Adrenal gland (tissue), 12 donors: Measurements from ENCODE around the gene MAP3K15. TPM values are rescaled to one million over a fixed set of nuclear protein-coding genes. Genes with fewer than 3 reads are reported as not detected.
"Not testable (repeated sequence)": the region's sequence is repeated elsewhere in the genome, so short reads cannot be mapped to it uniquely, and the experiment has no call there.

ENCODE experiments used
- DNase-seq, 7 donors: peaks; one replicate each; pipeline ENCODE4 v3.0.0-alpha.2; 2019 to 2020
- H3K27ac ChIP-seq, 5 donors: fragments of 200-600 bp; sonication (generic) in 4 of 5; 1 replicate in 3 of 5; 2 replicates in 2 of 5; pipeline versions ENCODE4 v1.5.1 to v1.8.0; 2016 to 2020; ENCODE audit warnings: mild to moderate bottlenecking in 1 of 5
- H3K27me3 ChIP-seq: fragments of 200-600 bp; 2 replicates; pipeline ENCODE4 v1.8.0; 2021
- H3K36me3 ChIP-seq, 2 donors: fragments of 200-600 bp; replicated peaks in 1 of 2; 1 replicate in 1 of 2; 2 replicates in 1 of 2; pipeline versions ENCODE4 v1.5.1 to v1.8.0; 2018 to 2022
- H3K4me1 ChIP-seq, 2 donors: fragments of 200-600 bp; replicated peaks in 1 of 2; 1 replicate in 1 of 2; 2 replicates in 1 of 2; pipeline versions ENCODE4 v1.5.1 to v1.8.0; 2018 to 2021
- H3K4me3 ChIP-seq, 4 donors: fragments of 200-600 bp; sonication (generic) in 3 of 4; one replicate each; pipeline ENCODE4 v1.5.1; 2016 to 2018
- H3K9me3 ChIP-seq, 3 donors: fragments of 200-600 bp; sonication (generic) in 1 of 3; replicated peaks in 1 of 3; 1 replicate in 2 of 3; 2 replicates in 1 of 3; pipeline versions ENCODE4 v1.5.1 to v1.8.0; 2016 to 2021
- POLR2A ChIP-seq, 2 donors: fragments of 450-650 bp; IDR thresholded peaks; one replicate each; pipeline ENCODE4 v1.6.1; 2017; ENCODE audit warnings: antibody characterized with exemption in 2 of 2, mild to moderate bottlenecking in 2 of 2, moderate library complexity in 1 of 2
- WGBS, 4 donors: extraction: QIAGEN DNeasy Blood & Tissue Kit in 2 of 4; methylation state at CpG; one replicate each; pipeline versions ENCODE4 v1.1.5 to v1.1.7; 2013 to 2017; 5-methylcytosine and 5-hydroxymethylcytosine counted together
- intact Hi-C, 2 donors: fragments of 100-400 bp; cut with DNase I; formaldehyde crosslinking; loops; one replicate each; pipeline versions ENCODE4 v1.14.1 to v1.15.0; 2022 to 2023
- polyA plus RNA-seq, 3 donors: library from polyadenylated mRNA; stranded (reverse); fragments of 200-250 nt in 2 of 3; fragments of 350-450 nt in 1 of 3; fragmentation: Illumina TruSeq in 1 of 3; extraction: RNeasy Lipid Tissue Mini Kit (QIAGEN cat#74804) in 1 of 3; gene quantifications; one replicate each; pipeline ENCODE4 v1.2.3, GENCODE V29; 2013 to 2014
- total RNA-seq, 9 donors: library from RNA; depleted of rRNA in 4 of 9; stranded (reverse); fragments of >200 nt in 4 of 9; fragments of 120-200 nt in 1 of 9; fragmentation: NEBNext Ultra II Directional in 1 of 9; extraction: Animal tissue kit (Norgen Biotek cat#: 25700) in 1 of 9; gene quantifications; one replicate each; pipeline versions ENCODE4 v1.1.0 to v1.2.4, GENCODE V29; 2013 to 2023
- TF ChIP-seq, protein P1 (sequence below), 6 experiments: fragments of 450-650 bp in 4 of 6; fragments of 200-600 bp in 2 of 6; sonication (generic) in 1 of 6; IDR thresholded peaks; 1 replicate in 5 of 6; 2 replicates in 1 of 6; pipeline versions ENCODE4 v1.5.1 to v1.8.0; 2016 to 2021; ENCODE audit warnings: antibody characterized with exemption in 6 of 6, mild to moderate bottlenecking in 2 of 6, moderate library complexity in 1 of 6
- donor health status: healthy with polysubstance abuse.
- donor health status: Bipolar disorder and iron deficiency.
- donor health status: DM: yes; HTN: yes; CAD: no.
- donor health status: DM: no; HTN: no; CAD: no.
- donor health status: DM: no; HTN: no; CAD: no.
- donor health status: DM: yes; HTN: yes; CAD: no.

Gene MAP3K15
- total and polyA plus RNA-seq, 12 donors, result 28.9 to 92.3 (median 67.9) TPM

DNA sequence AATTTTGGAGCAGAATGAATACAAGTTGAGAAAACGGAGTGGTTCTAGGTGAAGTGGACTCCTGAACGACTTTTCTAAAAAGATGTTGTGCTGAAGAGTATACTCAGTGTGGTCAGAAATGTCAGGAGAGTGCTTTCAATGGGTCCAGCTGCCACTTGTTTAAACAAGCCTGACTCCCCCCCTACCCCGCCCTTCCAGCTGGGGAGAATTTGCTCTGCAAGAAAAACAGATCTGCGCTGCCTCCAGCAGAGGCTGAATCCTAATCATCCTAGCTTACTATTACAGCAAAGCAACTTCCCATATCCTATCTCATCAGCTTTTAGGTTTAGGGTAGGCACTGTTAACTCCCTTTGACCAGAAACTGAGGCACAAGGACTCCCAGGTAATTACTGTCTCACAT lies 1.9 kb downstream of the MAP3K15 start:
- 8 to 59% (median 28%) methylated on average over 4 of the region's 4 CpGs for WGBS, 4 donors
- H3K4me3 ChIP-seq, result peak overlapping the region in 1 of 4 donors; percentile 26
- H3K4me1 ChIP-seq, result no peaks in the 10 kb centered on the region
- H3K27ac ChIP-seq, result peak overlapping the region; percentile 46 to 77 (median 60)
- TF ChIP-seq, protein P1, sequence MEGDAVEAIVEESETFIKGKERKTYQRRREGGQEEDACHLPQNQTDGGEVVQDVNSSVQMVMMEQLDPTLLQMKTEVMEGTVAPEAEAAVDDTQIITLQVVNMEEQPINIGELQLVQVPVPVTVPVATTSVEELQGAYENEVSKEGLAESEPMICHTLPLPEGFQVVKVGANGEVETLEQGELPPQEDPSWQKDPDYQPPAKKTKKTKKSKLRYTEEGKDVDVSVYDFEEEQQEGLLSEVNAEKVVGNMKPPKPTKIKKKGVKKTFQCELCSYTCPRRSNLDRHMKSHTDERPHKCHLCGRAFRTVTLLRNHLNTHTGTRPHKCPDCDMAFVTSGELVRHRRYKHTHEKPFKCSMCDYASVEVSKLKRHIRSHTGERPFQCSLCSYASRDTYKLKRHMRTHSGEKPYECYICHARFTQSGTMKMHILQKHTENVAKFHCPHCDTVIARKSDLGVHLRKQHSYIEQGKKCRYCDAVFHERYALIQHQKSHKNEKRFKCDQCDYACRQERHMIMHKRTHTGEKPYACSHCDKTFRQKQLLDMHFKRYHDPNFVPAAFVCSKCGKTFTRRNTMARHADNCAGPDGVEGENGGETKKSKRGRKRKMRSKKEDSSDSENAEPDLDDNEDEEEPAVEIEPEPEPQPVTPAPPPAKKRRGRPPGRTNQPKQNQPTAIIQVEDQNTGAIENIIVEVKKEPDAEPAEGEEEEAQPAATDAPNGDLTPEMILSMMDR (IDR thresholded peaks at IDR 0.05), result peak in 1 of 6 experiments; percentile 11
- no peak for TF ChIP-seq POLR2A (IDR thresholded peaks at IDR 0.05)
- DNase-seq, result peak in 6 of 7 donors; percentile 32 to 54 (median 45)
- H3K9me3 ChIP-seq, result no peaks in the 10 kb centered on the region
- intact Hi-C loops, result no loop called here
- H3K36me3 ChIP-seq, result no peaks in the 10 kb centered on the region
- H3K27me3 ChIP-seq, result no peaks in the 10 kb centered on the region

DNA sequence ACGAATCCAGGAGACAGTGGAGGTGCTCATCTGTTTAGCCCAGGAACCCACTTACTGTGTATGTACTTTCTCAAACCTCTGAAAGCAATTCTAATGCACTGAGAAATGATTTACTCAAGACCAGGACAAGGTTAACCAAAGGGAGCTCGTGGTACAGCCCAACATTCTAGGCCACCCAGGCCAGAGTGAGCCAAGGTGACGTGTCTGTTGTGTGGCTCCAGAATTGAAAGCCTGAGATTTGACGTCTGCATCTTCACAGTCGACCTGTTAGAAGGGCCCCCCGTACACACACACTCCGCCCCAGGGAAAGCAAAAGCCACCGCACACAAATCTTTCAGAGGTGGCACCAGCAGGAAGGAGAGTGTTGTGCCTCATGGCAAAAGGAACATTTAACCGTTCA lies 2.3 kb downstream of the MAP3K15 start:
- 13 to 48% (median 26%) methylated on average over 9 of the region's 9 CpGs for WGBS, 4 donors
- TF ChIP-seq POLR2A (IDR thresholded peaks at IDR 0.05), result peak in 1 of 2 donors; percentile 46
- TF ChIP-seq, protein P1 (IDR thresholded peaks at IDR 0.05), result no peak
- Histone ChIP-seq H3K27ac (peak overlapping the region in 4 of 5 donors; percentile 53 to 77 (median 65)), H3K9me3 (no peaks in the 10 kb centered on the region), H3K27me3 (no peaks in the 10 kb centered on the region), H3K4me3 (peak overlapping the region in 1 of 4 donors; percentile 26), H3K4me1 (no peaks in the 10 kb centered on the region), H3K36me3 (no peaks in the 10 kb centered on the region)
- peak; percentile 44 to 75 (median 66) for DNase-seq
- intact Hi-C loops, result no loop called here

DNA sequence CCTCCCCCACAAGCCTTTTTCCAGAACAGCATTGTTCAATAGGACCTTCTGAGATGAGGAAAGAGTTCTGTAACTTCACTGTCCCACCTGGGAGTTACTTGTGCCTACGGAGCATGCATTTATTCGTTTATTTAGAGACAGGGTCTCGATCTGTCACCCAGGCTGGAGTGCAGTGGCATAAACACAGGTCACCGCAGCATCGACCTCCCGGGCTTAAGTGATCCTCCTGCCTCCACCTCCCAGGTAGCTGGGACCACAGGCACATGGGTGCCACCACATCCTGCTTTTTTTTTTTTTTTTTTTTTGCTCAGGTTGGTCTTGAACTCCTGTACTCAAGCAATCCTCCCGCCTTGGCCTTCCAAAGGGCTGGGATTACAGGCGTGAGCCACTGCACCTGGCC lies 2.9 kb downstream of the MAP3K15 start:
- intact Hi-C loops, result no loop called here
- Histone ChIP-seq H3K9me3 (no peaks in the 10 kb centered on the region), H3K27me3 (no peaks in the 10 kb centered on the region), H3K4me1 (no peaks in the 10 kb centered on the region), H3K4me3 (no peak overlapping the region), H3K36me3 (no peaks in the 10 kb centered on the region), H3K27ac (peak overlapping the region in 1 of 5 donors; percentile 70)
- WGBS, 4 donors, result 67 to 78% (median 69%) methylated on average over 8 of the region's 8 CpGs
- TF ChIP-seq, protein P1 (IDR thresholded peaks at IDR 0.05), result no peak
- TF ChIP-seq POLR2A (IDR thresholded peaks at IDR 0.05), result no peak
- no peak for DNase-seq

DNA sequence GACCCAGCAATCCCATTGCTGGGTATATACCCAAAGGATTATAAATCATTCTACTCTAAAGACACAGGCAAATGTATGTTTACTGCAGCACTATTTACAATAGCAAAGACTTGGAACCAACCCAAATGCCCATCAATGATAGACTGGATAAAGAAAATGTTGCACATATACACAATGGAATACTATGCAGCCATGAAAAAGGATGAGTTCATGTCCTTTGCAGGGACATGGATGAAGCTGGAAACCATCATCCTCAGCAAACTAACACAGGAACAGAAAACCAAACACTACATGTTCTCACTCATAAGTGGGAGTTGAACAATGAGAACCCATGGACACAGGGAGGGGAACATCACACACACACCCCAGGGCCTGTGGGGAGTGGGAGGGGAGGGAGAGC lies 3.5 kb downstream of the MAP3K15 start:
- intact Hi-C loops, DNase-seq: not testable (repeated sequence)

DNA sequence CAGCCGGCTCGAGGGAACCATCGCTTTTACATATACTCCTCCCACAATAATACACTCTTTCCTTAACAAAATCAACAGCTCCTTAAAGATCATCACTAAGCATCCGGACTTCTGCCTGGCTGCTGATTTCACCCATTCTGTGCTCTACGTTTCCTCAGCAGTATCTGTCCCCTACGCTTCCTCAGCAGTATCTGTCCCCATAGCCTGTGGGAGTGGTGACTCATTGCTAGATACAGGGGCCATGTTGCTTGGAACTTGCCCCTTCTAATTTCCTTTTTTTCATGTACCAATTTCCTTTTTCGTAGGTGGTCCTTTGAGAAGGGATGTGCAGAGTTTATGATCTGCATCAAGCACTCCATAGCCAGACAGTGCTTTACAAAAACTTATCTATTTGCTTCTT lies 18.6 kb downstream of the MAP3K15 start:
- Histone ChIP-seq H3K36me3 (no peaks in the 10 kb centered on the region), H3K4me1 (peaks cover 0 to 6% of the 10 kb centered on the region in 2 donors), H3K9me3 (no peaks in the 10 kb centered on the region), H3K27me3 (no peaks in the 10 kb centered on the region), H3K27ac (peak overlapping the region in 1 of 5 donors; percentile 3), H3K4me3 (no peak overlapping the region)
- DNase-seq, result no peak
- TF ChIP-seq, protein P1 (IDR thresholded peaks at IDR 0.05), result no peak
- no peak for TF ChIP-seq POLR2A (IDR thresholded peaks at IDR 0.05)
- WGBS, 4 donors, result 55 to 73% (median 60%) methylated on average over 7 of the region's 7 CpGs
- intact Hi-C loops, result no loop called here

More for the DNA sequence above, 3.5 kb downstream of the MAP3K15 start:
- not testable (repeated sequence) for H3K4me1 ChIP-seq, H3K27ac ChIP-seq, H3K4me3 ChIP-seq, H3K9me3 ChIP-seq, H3K36me3 ChIP-seq, H3K27me3 ChIP-seq
